GM18508 (cell line): ENCODE measurements around the gene ITGB1BP1.

ENCODE experiments used
- ATAC-seq: cut with Tn5 transposase; IDR thresholded peaks from one replicate; pipeline ENCODE4 v1.9.1; 2021; ENCODE audit warnings: moderate number of reproducible peaks; ENCODE audit not compliant: insufficient read depth, unreplicated experiment

Gene ITGB1BP1

DNA sequence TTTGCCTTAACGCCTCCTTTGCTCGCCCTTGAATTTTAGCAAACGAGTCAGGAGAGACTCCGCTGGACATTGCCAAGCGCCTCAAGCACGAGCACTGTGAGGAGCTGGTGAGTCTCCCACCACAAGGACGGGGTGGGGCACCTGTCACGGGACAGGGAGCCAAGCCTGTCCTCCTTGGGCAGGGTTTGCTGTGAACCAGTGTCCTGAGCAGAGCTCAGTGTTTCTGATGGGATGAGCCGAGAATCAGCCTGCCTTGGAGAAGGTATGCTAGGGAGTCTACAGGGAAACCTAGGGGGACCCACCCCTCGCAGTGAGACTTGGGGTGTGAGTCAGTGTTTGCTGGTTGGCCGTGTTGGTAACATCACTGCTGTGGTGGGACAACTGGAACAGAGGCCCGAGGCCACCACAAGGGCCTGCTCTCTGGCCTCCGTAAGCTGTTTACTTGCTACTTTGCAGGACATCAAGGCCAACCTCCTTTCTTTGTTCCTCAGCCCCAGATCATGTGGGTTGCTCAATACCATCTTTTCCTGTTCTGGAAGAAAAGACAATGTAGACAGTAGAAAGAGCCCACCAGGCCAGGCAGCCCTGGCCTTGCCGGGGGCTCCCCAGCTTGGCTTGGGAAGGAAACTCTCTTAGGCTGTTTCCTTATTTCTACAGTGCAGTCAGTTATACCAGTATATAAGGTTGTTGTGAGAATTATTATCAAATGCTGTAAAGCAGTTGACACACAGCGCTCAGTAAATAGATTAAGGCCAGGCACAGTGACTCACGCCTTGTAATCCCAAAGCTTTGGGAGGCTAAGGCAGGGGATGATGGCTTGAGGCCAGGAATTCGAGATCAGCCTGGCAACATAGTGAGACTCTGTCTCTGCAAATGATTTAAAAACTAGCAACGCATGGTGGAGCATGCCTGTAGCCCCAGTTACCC is 42.4 kb downstream of the ITGB1BP1 start:
- no peak for ATAC-seq

DNA sequence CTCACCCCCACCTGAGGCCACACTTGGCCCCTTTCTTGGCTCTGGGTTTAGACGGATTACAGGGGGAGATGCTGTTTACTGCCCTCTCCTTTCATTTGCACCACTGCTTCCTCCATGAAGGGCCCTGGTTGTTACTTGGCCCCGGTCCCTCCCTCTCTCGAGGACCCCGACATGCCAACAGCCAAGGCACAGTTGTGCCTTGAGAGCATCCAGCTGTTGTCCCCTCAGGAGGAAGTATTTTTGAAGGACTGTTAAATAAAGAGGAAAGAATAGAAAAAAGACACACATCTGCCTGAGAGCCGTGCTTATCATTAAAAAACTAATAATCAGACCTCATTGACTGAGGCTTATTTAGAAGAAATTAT is 44.0 kb downstream of the ITGB1BP1 start:
- no peak for ATAC-seq

DNA sequence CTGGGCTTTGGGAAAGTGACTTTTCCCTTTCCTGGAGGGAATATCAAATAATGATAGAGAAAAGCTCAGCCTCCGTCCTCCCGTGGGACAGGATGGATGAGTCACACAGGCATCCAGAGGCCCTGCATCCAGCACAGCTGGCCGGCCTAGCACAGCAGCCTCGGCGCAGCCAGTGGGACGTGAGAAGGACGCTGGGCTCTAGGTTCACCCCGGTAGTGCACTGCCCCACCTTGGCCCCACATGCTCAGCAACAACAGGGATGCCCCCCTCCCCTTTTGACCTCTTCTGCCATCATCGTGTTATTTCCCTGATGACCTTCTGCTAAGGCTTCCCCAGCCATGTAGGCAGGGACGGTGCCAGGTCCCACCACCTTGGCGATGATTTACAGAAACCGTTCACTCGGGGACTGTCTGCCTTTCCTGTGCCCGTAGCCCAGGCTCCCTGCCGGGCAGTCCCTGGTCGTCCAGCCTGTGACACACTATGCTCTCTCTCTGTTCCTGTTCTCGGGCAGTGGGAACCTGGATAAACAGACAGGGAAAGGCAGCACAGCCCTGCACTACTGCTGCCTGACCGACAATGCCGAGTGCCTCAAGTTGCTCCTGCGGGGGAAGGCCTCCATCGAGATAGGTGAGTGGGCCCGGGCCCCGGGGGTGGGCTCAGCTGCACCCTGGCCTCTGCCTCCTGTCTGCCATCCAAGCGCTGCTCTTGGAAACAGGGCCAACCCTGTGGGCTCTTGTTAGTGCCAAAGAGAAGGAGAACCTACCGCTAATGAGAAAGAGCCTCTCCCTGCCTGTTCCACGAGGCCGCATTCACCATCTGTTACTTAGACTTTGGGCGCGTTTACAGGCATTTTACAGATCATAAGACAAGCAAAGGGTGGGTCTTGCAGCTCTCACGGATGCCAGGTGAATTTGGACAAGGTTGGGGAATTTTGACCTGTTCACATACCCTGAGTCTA is 44.6 kb downstream of the ITGB1BP1 start:
- no peak for ATAC-seq

DNA sequence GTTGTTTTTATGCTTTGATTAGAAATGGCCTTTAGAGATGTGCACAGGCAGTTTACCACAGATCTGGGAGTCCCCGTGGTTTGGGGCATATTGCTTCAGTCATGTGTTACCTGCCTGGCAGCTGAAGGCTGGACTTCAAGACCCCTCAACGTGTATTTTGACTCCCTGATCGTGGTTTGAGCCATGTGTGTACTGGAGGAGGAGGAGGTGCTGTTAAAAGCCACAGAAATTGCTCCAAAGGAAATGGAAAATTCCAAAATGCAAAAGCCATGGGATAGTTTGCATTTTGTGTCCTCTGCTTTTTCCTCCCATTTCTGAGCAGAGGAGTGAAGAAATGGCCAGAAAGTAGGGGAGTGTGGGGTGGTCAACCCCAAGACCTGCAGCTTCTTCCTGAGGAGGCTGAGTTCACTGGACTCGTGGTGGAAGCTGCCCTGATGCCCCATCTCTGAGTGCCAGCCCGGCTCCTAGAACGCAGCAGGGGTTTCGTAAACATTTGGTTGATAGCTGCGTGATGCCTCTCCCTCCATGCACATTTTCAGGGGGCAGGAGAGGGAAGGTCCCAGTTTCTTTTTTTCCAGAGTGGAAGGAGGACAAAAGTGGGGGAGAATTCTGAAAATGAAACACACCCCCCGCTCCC is 45.7 kb downstream of the ITGB1BP1 start:
- no peak for ATAC-seq

DNA sequence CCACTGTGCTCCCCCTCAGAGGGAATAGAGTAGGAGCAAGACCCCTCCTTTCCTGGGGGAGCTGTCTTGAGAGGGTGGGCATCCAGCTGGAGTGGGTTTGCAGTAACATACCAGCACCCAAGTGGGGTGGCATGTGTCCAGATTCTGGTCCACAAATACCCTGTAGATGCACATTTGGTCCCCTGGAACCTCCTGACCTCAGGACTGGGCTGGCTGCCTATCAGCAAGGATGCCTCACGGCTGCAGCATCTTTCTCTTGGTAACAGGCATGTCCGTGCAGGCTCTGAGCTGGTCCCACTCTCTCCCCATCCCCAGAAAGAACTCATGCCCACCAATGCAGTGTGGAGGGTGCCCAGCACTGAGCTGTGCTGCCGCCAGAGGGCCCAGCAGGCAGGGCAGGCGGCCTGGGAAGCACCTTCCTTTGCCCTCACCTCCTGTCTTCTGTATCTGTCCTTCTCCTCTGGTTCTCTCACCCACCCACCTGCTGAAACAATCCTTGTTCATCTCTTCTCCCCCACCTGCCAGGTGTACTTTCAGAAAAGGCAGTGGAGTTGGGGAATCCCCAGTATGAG is 47.4 kb downstream of the ITGB1BP1 start:
- ATAC-seq, result no peak

DNA sequence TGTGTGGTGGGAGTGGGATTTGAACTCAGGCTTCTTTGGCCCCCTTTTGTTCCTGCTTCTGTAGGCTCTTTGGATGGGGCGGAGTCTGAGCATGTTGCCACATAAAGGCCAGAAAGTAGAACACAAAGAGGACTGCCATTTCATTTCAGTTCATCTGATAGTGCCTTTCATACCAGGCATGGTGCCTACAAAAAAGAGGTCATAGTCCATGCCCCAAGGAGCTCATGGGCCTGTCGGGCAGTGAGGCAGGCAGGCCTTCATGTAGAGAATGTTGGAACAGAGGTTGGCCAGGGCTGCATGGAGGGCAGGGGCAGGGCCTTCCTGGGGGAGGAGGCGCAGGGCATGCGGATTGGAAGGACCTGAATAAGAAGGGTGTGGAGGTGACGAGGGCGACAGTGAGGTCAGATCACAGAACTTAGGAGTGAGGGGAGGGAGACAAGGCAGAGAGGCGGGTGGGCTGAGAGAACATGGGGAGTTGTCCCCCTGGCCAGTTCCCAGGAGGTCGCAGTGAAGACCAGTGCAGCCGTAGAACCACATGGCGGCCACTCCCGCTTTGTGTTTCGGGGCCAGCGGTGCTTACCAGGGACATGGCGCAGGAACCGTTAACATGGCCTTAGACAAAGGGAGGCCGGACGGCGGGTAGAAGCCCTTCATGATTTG is 49.1 kb downstream of the ITGB1BP1 start:
- ATAC-seq, result no peak

DNA sequence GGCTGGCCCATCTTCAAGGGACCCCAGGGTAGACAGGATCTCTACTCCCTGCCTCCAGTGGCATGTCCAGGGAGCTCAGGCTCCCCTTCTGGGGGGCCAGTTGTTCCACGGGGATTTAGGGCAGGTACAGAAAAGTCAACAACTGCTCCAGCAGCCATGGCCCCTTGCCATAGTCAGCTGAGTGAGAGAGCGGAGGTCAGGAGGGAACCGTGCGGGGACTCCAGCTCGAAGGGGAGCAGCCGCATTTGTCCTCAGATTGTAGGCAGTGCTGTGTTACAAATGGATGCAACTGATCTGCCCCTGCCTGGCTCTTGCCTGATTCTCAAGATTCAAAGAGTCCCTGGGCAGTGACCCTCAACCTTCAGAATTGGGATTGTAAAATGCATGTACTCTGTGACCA is 49.9 kb downstream of the ITGB1BP1 start:
- no peak for ATAC-seq

DNA sequence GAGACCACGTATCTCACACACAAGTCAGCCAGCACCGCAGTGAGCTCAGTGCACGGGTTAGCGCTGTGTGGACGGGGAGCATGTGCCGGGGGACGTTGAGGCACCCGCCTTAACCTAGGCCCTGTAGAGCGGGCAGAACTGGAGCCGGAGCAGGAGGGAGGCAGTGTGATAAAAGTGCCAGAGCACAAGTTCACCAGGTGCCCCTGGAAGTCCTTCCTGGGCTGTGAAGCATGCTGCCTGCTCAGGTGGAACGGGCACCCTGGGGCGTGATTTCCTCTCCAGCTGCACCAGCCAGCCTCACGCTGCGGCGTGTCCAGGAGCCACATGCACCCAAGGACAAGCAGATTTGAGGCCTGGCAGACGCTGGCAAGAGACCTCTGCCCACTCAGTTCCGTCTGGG is 50.3 kb downstream of the ITGB1BP1 start:
- no peak for ATAC-seq

DNA sequence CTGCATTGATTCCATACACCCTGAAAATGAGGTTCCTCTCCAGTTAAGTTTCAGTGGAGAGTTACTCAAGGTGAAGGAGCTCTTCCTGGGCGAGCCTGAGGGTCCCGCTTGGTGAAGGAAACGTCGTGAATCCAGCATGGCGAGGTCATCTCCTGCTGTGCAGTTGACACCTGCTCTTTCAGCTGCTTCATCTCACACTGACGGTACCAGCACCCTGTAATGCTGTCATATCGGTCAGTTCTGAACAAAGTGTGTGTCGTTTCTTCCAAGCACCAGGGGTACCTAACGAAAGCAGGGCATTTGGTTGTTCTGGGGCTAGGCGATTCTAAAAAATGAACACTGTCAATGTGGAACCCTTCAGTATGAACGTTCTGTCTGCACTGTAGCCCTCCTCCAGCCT is 52.6 kb downstream of the ITGB1BP1 start:
- ATAC-seq, result no peak

DNA sequence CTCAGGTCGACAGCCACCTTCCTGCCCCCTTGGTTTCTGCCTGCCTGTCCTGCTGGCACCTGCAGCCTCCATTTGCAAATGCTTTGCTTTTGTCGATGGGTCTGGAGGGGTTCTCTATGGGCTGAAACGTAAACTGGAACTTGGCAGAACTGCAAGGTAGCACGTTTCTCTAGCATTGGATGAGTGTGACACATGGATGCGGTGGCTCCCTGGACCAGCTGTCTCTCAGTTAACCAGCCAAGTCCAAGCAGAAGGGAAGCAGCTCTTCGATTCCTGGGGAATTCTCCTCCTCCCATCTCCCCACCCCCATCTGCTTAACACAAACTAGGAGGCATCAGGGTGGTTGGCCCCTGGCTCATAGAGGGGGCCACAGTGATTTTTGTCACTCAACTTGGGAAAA is 57.3 kb downstream of the ITGB1BP1 start:
- no peak for ATAC-seq

DNA sequence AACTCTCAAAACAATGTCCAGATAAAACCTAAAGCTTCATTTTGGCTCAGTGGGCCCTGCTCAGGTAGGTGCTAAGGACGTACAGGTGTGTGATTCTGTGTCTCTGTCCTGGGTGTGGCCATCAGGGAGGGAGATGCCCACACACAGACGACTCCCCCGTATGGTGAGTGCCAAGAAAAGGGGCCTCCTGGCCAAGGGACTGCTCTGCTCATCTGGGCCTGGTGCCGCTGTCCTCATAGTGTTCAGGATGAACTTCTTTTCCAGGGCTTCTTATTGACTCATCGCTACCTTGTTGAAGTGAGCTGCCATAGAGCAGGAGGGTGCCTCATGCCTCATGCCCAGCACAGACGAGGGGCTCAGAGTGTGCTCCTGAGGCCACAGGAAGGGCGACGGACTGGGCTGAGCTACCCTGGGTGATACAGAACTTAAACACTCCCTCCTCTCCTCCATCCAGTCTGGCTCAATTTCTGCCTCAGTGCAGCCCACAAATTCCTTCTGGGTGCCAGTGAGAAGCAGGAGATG is 57.8 kb downstream of the ITGB1BP1 start:
- ATAC-seq, result no peak

DNA sequence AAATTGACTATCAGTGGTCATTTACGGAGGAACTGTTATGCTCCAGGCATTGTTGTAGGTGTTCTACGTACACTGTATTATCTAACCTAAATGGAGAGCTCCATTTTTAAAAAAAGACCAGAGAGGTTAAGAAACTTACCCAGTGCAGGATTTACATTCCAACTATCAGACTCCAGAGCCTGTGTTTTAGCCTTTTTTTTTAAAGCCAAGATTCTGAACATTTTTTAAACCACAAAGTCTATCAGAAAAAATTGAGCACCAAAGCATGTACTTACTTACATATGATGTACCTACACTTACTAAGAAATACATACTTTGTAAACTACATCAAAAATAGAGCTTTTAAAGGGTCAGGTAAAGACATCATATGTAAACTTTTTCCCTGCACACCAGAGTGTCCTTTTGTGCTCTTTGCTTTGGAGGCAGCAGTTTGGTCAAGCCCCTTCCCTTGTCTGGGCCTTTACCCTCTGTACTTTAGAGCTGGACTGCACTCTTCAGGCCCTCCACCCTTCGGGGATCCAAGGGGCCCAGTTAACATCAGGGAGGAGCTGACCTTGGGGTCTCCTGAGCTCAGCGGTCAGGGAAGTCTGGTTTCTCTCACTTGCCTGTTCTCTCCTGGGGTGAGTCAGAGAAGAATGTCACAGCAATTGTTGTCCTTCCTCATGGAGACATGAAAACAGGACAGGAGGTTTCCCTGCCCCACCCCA is 58.4 kb downstream of the ITGB1BP1 start:
- no peak for ATAC-seq

DNA sequence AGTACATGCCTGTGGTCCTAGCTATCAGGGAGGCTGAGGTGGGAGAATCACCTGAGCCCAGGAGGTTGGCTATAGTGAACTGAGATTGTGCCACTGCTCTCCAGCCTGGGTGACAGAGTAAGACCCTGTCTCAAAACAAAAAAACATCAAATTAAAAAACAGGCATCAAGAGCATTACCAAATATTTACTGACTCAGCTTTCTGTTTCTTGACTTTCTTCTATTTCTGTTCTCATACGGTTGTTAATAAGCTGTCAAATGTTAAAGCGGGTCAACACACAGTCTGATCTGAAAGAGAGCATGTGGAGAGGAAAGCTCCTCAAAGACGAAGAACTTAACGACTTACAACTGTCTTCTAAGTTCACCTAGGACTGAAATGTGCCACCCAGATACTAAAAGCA is 59.0 kb downstream of the ITGB1BP1 start:
- no peak for ATAC-seq

DNA sequence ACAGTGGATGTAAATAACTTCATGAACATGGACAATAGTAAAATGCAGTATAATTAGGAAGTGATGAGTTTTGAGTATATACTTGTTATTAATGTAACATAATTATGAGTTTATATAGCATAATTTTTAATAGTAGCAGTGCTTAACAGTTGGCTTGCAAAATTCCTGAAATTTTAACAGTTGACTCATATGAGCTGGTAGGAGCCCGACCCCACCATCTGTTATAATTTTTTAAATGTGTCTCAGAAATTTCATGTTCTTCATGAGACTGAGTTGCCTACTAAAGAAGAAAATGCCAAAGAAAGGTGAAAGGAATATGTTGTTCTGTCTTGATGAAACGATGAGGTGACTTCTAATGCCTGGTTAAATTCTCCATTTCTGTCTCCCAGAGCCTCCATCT is 62.6 kb downstream of the ITGB1BP1 start:
- ATAC-seq, result no peak

DNA sequence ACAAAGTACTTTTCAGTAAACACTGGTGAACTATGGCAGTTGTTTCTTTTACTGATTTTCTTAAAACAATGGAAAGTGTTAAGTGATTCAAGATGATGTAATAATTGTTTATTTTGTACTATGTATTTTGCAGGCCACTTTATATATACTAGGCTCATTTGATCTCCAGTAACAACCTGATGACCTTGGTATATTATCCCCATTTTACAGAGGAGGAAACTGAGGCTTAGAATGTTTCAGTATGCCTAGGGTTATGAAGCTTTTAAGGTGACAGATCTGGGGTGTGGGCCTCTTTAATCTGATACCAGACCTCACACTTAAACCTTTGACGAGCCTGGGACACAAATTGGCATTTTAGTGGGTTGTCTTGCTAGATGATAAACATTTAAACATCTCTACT is 63.2 kb downstream of the ITGB1BP1 start:
- ATAC-seq, result no peak

DNA sequence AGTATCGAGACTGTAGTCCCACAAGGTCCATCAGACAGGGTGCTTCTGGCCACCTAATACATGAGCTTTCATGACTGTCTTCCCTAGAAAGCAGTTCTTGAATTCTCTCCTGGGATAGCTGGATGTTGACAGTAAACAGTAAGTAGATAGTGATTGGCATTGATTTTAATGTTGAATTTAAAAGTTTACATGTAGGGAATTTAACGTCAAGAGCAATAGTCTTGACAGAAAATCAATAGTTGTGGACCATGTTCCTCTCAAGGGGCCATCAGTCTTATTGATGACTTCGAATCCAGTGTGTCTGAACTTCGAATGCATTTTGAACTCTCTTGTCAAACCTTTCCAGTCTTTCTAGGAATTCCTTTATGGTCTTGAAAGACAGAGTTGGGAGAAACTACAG is 63.9 kb downstream of the ITGB1BP1 start:
- no peak for ATAC-seq

DNA sequence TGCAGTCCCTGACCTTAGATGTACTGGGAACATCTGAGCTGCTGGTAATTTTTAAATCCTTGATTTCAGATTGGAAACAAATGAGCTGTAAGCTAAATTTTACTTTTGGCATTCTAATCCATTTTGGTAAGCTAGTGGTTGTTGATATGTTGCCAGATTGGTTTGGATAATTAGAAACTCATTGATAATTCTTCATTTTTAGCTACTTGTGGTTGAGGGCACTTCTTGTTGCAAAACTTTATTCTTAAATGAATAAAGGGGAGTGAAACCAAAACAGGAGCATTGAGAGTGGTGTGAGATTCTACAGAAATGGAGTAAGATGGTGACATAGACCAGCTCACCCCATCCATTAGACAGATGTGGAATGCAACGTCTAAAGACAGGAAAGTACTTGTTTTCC is 64.5 kb downstream of the ITGB1BP1 start:
- no peak for ATAC-seq

DNA sequence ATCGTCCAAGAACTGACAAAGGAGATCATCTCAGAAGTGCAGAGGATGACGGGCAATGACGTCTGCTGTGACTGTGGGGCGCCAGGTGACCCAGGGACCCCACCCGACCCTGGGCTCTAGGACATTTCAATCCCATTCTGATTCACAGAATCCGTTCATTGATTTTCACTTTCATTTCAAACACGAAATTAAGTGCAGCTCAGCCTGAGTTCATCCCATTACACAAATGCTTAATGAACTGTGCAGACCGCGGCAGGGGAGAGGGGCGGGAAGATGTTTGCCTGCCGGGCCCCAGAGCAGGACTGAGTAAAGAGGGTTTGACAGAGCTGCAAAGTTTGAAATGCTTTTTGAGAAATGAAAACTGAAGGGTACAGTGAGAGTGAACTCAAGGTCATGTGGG is 67.1 kb downstream of the ITGB1BP1 start:
- no peak for ATAC-seq

DNA sequence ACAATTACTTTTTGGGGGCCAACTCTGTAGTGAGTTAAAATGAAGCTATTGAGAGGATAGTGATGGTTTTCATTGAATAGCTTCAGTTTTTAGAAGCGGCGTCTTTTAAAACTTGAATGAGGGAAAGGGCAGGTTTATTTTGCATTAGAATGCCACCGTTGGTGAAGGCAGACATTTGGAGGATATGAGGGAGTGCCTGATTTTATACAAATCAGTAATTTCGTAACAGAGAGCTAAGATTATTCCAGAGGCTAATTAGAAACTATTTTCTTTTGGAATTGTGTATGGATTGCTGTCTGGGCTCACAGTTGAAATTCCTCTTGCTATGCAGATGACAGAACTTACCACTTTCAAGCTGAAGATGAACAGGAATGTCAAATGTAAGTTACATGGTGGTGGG is 67.6 kb downstream of the ITGB1BP1 start:
- no peak for ATAC-seq
